K562 (cell line): ENCODE data around the gene CEND1. TPM values are rescaled to one million over a fixed set of nuclear protein-coding genes. Genes with fewer than 3 reads are reported as not detected.

ENCODE experiments used
- ATAC-seq: fragments of 200-7000 bp; cut with Tn5 transposase; 3 replicates; pipeline ENCODE4 v1.9.1; 2020; ENCODE audit warnings: moderate library complexity
- BruUV-seq: library from RNA; stranded (reverse); fragments of 400-500 nt; replicated peaks from 2 replicates; lab custom pipeline; 2021; lab: Mats Ljungman, UMichigan
- CTCF ChIA-PET: fragments of 300-600 bp; formaldehyde crosslinking; extraction: SDS; loops from one replicate; lab custom pipeline; 2021; ENCODE audit warnings: low intra/inter-chr PET ratio; lab: Yijun Ruan, JAX
- POLR2A ChIA-PET: fragments of 300-600, 350-650 bp; sonication (Branson Sonifier 250); formaldehyde crosslinking; extraction: SDS; loops from one replicate; lab custom pipeline; 2021; ENCODE audit warnings: antibody characterized with exemption, inconsistent platforms; lab: Yijun Ruan, JAX
- DNase-seq, 4 experiments: peaks; one replicate each; pipeline versions ENCODE4 v3.0.0 to v3.0.0-alpha.2; 2011 to 2018; ENCODE audit warnings: low spot score in 3 of 4, mixed read lengths in 3 of 4; ENCODE audit errors: extremely low read depth in 1 of 4
- FAIRE-seq: peaks from 2 replicates; lab custom pipeline; 2011; peaks lifted over from hg19 to GRCh38; lab: Jason Lieb, UNC
- H2AFZ ChIP-seq: 2 replicates; pipeline ENCODE4 v1.6.0; 2011; ENCODE audit warnings: low read depth, low read length, control low read depth, inconsistent platforms
- H3K27ac ChIP-seq: fragments of 200-600 bp; 3 replicates; pipeline ENCODE4 v1.8.0; 2011; ENCODE audit warnings: low read depth, mild to moderate bottlenecking, control low read depth, inconsistent platforms, low read length, moderate library complexity, mixed read lengths; ENCODE audit errors: extremely low read depth
- H3K27me3 ChIP-seq, 2 experiments: fragments of 300-600 bp in 1 of 2; 2 replicates in 1 of 2; 3 replicates in 1 of 2; pipeline versions ENCODE4 v1.6.0 to v1.8.0; 2011; ENCODE audit warnings: inconsistent platforms in 2 of 2, low read length in 2 of 2, mild to moderate bottlenecking in 1 of 2, mixed read lengths in 1 of 2, moderate library complexity in 1 of 2; ENCODE audit not compliant: control insufficient read depth in 2 of 2, insufficient read depth in 2 of 2
- H3K36me3 ChIP-seq: fragments of 300-600 bp; 3 replicates; pipeline ENCODE4 v1.8.0; 2011; ENCODE audit warnings: mild to moderate bottlenecking, low read length, inconsistent platforms; ENCODE audit not compliant: control insufficient read depth, insufficient read depth
- H3K4me1 ChIP-seq, 2 experiments: fragments of 200-600 bp in 1 of 2; replicated peaks in 1 of 2; 2 replicates in 1 of 2; 3 replicates in 1 of 2; pipeline versions ENCODE4 v1.5.1 to v1.8.0; 2011; ENCODE audit warnings: inconsistent platforms in 2 of 2, low read length in 2 of 2, mild to moderate bottlenecking in 1 of 2, mixed read lengths in 1 of 2, moderate library complexity in 1 of 2; ENCODE audit not compliant: control insufficient read depth in 2 of 2, insufficient read depth in 2 of 2
- H3K4me2 ChIP-seq: 2 replicates; pipeline ENCODE4 v1.6.1; 2011; ENCODE audit warnings: low read length, control low read depth, inconsistent platforms, mixed read lengths; ENCODE audit not compliant: insufficient read depth
- H3K4me3 ChIP-seq: fragments of 200-600 bp; sonication (generic), shearing (Covaris generic); 2 replicates; pipeline ENCODE4 v1.5.1; 2016; ENCODE audit warnings: control low read depth, inconsistent platforms
- H3K79me2 ChIP-seq: fragments of 200-600 bp; 3 replicates; pipeline ENCODE4 v1.8.0; 2011; ENCODE audit warnings: low read length, inconsistent platforms; ENCODE audit not compliant: control insufficient read depth, insufficient read depth
- H3K9ac ChIP-seq, 2 experiments: 2 replicates each; pipeline versions ENCODE4 v1.6.0 to v1.6.1; 2011; ENCODE audit warnings: low read depth in 2 of 2, low read length in 2 of 2, control low read depth in 1 of 2, inconsistent platforms in 1 of 2, mild to moderate bottlenecking in 1 of 2, mixed read lengths in 1 of 2; ENCODE audit not compliant: insufficient read depth in 1 of 2
- H3K9me1 ChIP-seq: one replicate; pipeline ENCODE4 v1.6.0; 2011; ENCODE audit warnings: inconsistent platforms, mild to moderate bottlenecking, low read length, moderate library complexity; ENCODE audit not compliant: control insufficient read depth, insufficient read depth
- H3K9me3 ChIP-seq: replicated peaks from 2 replicates; pipeline ENCODE4 v1.5.1; 2011; ENCODE audit warnings: low read depth, low read length, inconsistent platforms; ENCODE audit not compliant: control insufficient read depth, insufficient read depth
- H4K20me1 ChIP-seq: replicated peaks from 2 replicates; pipeline ENCODE4 v1.6.1; 2011; ENCODE audit warnings: low read length, inconsistent platforms, mixed read lengths; ENCODE audit not compliant: control insufficient read depth, insufficient read depth
- BRD9 ChIP-seq: fragments of 450-650 bp; IDR thresholded peaks from 2 replicates; pipeline ENCODE4 v1.6.1; 2018; ENCODE audit warnings: low read depth; ENCODE audit not compliant: partially characterized antibody
- CBX2 ChIP-seq: fragments of 200-600 bp; sonication (generic); IDR thresholded peaks from one replicate; pipeline ENCODE4 v1.6.1; 2012; ENCODE audit warnings: mild to moderate bottlenecking, low read length, inconsistent platforms; ENCODE audit not compliant: insufficient read depth, poor library complexity, severe bottlenecking
- CHD1 ChIP-seq: fragments of 200-600 bp; sonication (generic); IDR thresholded peaks from one replicate; pipeline ENCODE4 v1.6.1; 2012; ENCODE audit warnings: mild to moderate bottlenecking, moderate library complexity, low read length, inconsistent platforms
- CXXC5 ChIP-seq: fragments of 250-450 bp; sonication (Bioruptor Pico); IDR thresholded peaks from 2 replicates; pipeline ENCODE4 v1.8.0; 2022; ENCODE audit warnings: inconsistent platforms, mild to moderate bottlenecking, moderate library complexity
- ETV5 ChIP-seq: sonication (generic); formaldehyde crosslinking; IDR thresholded peaks from 2 replicates; pipeline ENCODE4 v1.4.0; 2020; ENCODE audit warnings: low read depth, mild to moderate bottlenecking, missing genetic modification reagents
- EZH2 ChIP-seq: IDR thresholded peaks from 2 replicates; pipeline ENCODE4 v1.6.1; 2012; ENCODE audit warnings: low read depth, mild to moderate bottlenecking, inconsistent platforms, low read length, borderline replicate concordance
- FOSL1 ChIP-seq: fragments of 200-800 bp; sonication (Bioruptor generic); conservative IDR thresholded peaks from 2 replicates; pipeline ENCODE4 v1.6.1; 2016; ENCODE audit warnings: missing genetic modification characterization, missing compliant biosample characterization
- FUS ChIP-seq: fragments of 200-400 bp; formaldehyde crosslinking; optimal IDR thresholded peaks from 2 replicates; pipeline ENCODE3; 2017; ENCODE audit warnings: low read depth, low read length
- LARP7 ChIP-seq: fragments of 450-650 bp; IDR thresholded peaks from 2 replicates; pipeline ENCODE4 v1.6.1; 2016
- MIER1 ChIP-seq: fragments of 450-650 bp; IDR thresholded peaks from 2 replicates; pipeline ENCODE4 v1.6.1; 2016; ENCODE audit warnings: antibody characterized with exemption, mild to moderate bottlenecking, low read depth
- NCOA6 ChIP-seq: fragments of 450-650 bp; IDR thresholded peaks from 2 replicates; pipeline ENCODE4 v1.6.1; 2017; ENCODE audit warnings: mild to moderate bottlenecking
- NFRKB ChIP-seq: fragments of 450-650 bp; IDR thresholded peaks from 2 replicates; pipeline ENCODE4 v1.6.1; 2016; ENCODE audit warnings: low read depth
- POLR2AphosphoS5 ChIP-seq: IDR thresholded peaks from 2 replicates; pipeline ENCODE4 v1.6.1; 2011; ENCODE audit warnings: mild to moderate bottlenecking, low read depth, low read length, moderate library complexity; ENCODE audit not compliant: control insufficient read depth, insufficient read depth
- RBFOX2 ChIP-seq: fragments of 200-400 bp; formaldehyde crosslinking; IDR thresholded peaks from 2 replicates; pipeline ENCODE4 v1.6.1; 2017; ENCODE audit warnings: low read depth, mild to moderate bottlenecking, low read length, moderate library complexity
- TARDBP ChIP-seq: fragments of 450-650 bp; IDR thresholded peaks from 2 replicates; pipeline ENCODE4 v1.6.1; 2016
- TBP ChIP-seq: optimal IDR thresholded peaks from 2 replicates; pipeline ENCODE3; 2011; ENCODE audit warnings: low read depth, low read length, improper control_type of control experiment
- TEAD4 ChIP-seq, 2 experiments: sonication (generic) in 1 of 2; formaldehyde crosslinking in 1 of 2; IDR thresholded peaks; 2 replicates each; pipeline versions ENCODE4 v1.6.1 to v1.8.0; 2012 to 2022; ENCODE audit warnings: borderline replicate concordance in 1 of 2, inconsistent platforms in 1 of 2, low read length in 1 of 2, mild to moderate bottlenecking in 1 of 2, missing genetic modification reagents in 1 of 2
- TRIM28 ChIP-seq: fragments of 450-650 bp; IDR thresholded peaks from 2 replicates; pipeline ENCODE4 v1.6.1; 2017
- ZKSCAN8 ChIP-seq: fragments of 200-800 bp; sonication (Bioruptor generic); IDR thresholded peaks from 2 replicates; pipeline ENCODE4 v1.6.1; 2016; ENCODE audit warnings: missing genetic modification characterization, missing compliant biosample characterization
- ZNF311 ChIP-seq: fragments of 250-450 bp; sonication (Bioruptor Pico); IDR thresholded peaks from 2 replicates; pipeline ENCODE4 v1.4.0; 2020; ENCODE audit warnings: mild to moderate bottlenecking, moderate library complexity
- ZNF668 ChIP-seq: fragments of 250-450 bp; sonication (Bioruptor Pico); IDR thresholded peaks from 2 replicates; pipeline ENCODE4 v1.8.0; 2022; ENCODE audit warnings: mild to moderate bottlenecking, inconsistent platforms
- ZNF780A ChIP-seq: fragments of 250-450 bp; sonication (Bioruptor Pico); IDR thresholded peaks from 2 replicates; pipeline ENCODE4 v1.5.0; 2021; ENCODE audit warnings: mild to moderate bottlenecking
- WGBS: fragments of 100-300 bp; shearing (Covaris generic); methylation state at CpG from one replicate; pipeline ENCODE4 v1.1.6; 2016; ENCODE audit warnings: low coverage, mixed read lengths; ENCODE audit not compliant: insufficient coverage; ENCODE audit errors: missing lambda C conversion rate; 5-methylcytosine and 5-hydroxymethylcytosine counted together
- in situ Hi-C: fragments of 300-500 bp; cut with MboI; formaldehyde crosslinking; loops from 4 replicates; pipeline ENCODE4 v1.15.0; 2018; ENCODE audit warnings: inconsistent platforms, mixed read lengths
- intact Hi-C: fragments of 100-400 bp; cut with micrococcal nuclease; formaldehyde crosslinking; loops from 2 replicates; pipeline ENCODE4 v1.14.2; 2022
- polyA plus RNA-seq, 8 experiments: library from polyadenylated mRNA; depleted of rRNA in 4 of 8; stranded (reverse) in 5 of 8; unstranded in 3 of 8; fragments of >200 nt; fragmentation: Nextera tagmentation in 2 of 8; fragmentation: Illumina TruSeq in 1 of 8; extraction: Ambion mirVana in 2 of 8; extraction: Trizol in 1 of 8; gene quantifications; 2 replicates each; pipeline versions ENCODE4 v1.2.1 to v1.2.3, GENCODE V29; 2011 to 2014; ENCODE audit warnings: inconsistent platforms in 1 of 8, missing spikeins in 1 of 8
- total RNA-seq, 7 experiments: library from RNA; depleted of rRNA in 6 of 7; stranded (reverse); fragments of >200 nt in 6 of 7; fragmentation: Illumina TruSeq in 2 of 7; extraction: Trizol in 2 of 7; gene quantifications; 2 replicates each; pipeline versions ENCODE4 v1.2.1 to v1.2.3, GENCODE V29; 2011 to 2021; ENCODE audit warnings: low replicate concordance in 1 of 7

Gene CEND1
- total and polyA plus RNA-seq, 9 of the 15 experiments (the other 6 are each of a cell fraction or from before 2014, with no cell fraction given): 0.13 to 0.18 (median 0.16) TPM; not detected in 6

DNA sequence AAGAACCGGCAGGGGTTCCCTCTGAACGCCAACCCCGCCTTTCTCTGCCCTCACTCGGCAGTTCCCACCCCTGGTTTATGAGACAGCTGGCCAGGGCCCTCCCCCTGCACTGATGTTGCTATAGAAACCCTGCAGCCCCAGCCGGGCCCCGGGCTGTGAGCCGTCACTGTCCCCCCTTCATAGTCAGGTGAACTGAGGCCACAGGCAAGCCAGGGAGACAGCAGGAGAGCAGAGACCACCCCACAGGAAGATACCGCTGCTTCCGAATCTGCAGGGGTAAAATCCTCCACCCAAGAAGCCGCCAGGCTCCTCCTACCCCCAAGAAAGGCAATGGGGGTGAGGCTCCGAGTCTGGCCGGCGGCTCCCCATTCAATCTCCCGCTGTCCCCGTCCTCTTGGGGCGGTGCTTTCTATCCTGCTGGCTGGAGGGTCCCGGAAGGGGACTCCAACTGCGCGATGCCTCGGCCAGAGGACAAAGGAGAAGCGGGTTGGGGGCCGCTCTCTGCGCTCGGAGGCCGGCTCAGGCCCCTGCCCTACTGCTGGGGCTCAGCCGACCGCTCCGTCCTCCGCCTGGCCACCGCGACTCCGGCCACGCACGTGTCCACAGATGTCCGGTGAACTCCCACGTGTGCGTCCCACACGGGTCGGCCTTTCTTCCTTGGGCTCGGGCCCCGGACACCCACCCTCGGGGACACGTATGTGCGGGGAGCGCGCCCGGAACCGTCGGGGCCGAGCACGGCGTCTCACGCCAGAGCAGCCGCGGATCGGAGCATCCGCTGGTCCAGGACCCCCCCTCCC, 7.6 kb upstream of the CEND1 start:
- Histone ChIP-seq H3K4me1 (peaks cover 7 to 95% of the 10 kb centered on the region in 2 experiments), H3K9me1 (no peaks in the 10 kb centered on the region), H3K9ac (peak overlapping the region; percentile 66 to 95), H3K4me2 (peak overlapping the region; percentile 91), H3K36me3 (peaks cover 53% of the 10 kb centered on the region; the same call in 1 of the 3 replicates), H3K9me3 (no peaks in the 10 kb centered on the region), H4K20me1 (no peaks in the 10 kb centered on the region), H3K79me2 (peaks cover 26% of the 10 kb centered on the region), H3K27ac (peak overlapping the region; percentile 71), H3K4me3 (peak overlapping the region; percentile 73), H3K27me3 (no peaks in the 10 kb centered on the region), H2AFZ (peak overlapping the region; percentile 79)
- in situ Hi-C loops (no loop called here), intact Hi-C loops (loop anchor here (5.0 to 10.0 kb wide), 2 partner anchors 70 to 233 kb away; partner anchors contain the start of genes LMNTD2 and RASSF7)
- ChIA-PET POLR2A (interaction anchor here (0.6 to 2.2 kb wide), 11 partner anchors 9 to 92 kb away, joined by 3 to 26 read pairs (median 3); partner anchors contain the start of genes RPLP2 and TALDO1), CTCF (interaction anchor here (2.4 kb wide), 1 partner anchor 69 kb away, joined by 10 read pairs; no protein-coding TSS in a partner anchor)
- DNase-seq (peak; percentile 63 to 84 (median 74)), FAIRE-seq (peak; percentile 78), ATAC-seq (peak; percentile 71)
- TSS peak; percentile 36 for BruUV-seq
- under 1% methylated on average over 40 of the region's 57 CpGs for WGBS
- TF ChIP-seq MIER1 (no peak), EZH2 (no peak), RBFOX2 (peak; percentile 68), FOSL1 (no peak), CHD1 (no peak), ZNF311 (CRISPR knock-in tag) (0 out of 2 replicates have a peak, but pooled peaks have one; percentile 27), BRD9 (no peak), ZNF668 (CRISPR knock-in tag) (no peak), CBX2 (no peak), FUS (no peak), ETV5 (CRISPR knock-in tag) (peak; percentile 27; the same call in 1 of the 2 replicates), ZNF780A (CRISPR knock-in tag) (no peak), POLR2AphosphoS5 (no peak), TARDBP (no peak), TRIM28 (no peak), TBP (peak; percentile 29), CXXC5 (CRISPR knock-in tag) (peak; percentile 72), LARP7 (no peak), NCOA6 (no peak), TEAD4 (IDR thresholded peaks at IDR 0.05; ENCODE audit: low read length) (no peak), TEAD4 (CRISPR knock-in tag; IDR thresholded peaks at IDR 0.05; ENCODE audit: borderline replicate concordance) (no peak), NFRKB (no peak), ZKSCAN8 (CRISPR knock-in tag) (no peak)
